SK-N-SH (cell line): Measurements from ENCODE around the gene CA7. TPM values are rescaled to one million over a fixed set of nuclear protein-coding genes. Genes with fewer than 3 reads are reported as not detected.

Experiments
- CTCF ChIA-PET: fragments of 300-600, 350-600 bp; formaldehyde crosslinking; extraction: SDS; loops from one replicate; lab custom pipeline; 2021; lab: Yijun Ruan, JAX
- POLR2A ChIA-PET: fragments of 350-600 bp; sonication (Branson Sonifier 250); formaldehyde crosslinking; extraction: SDS; loops from one replicate; lab custom pipeline; 2020; ENCODE audit warnings: antibody characterized with exemption, inconsistent platforms; lab: Yijun Ruan, JAX
- DNase-seq: peaks from one replicate; pipeline ENCODE4 v3.0.0; 2012
- H2AFZ ChIP-seq: fragments of 200-600 bp; sonication (generic); 2 replicates; pipeline ENCODE4 v1.8.1; 2016; ENCODE audit warnings: antibody characterized with exemption, mild to moderate bottlenecking, low read depth
- H3F3A ChIP-seq: fragments of 200-600 bp; sonication (generic); replicated peaks from 2 replicates; pipeline ENCODE3; 2016; ENCODE audit warnings: antibody characterized with exemption, mild to moderate bottlenecking; ENCODE audit not compliant: insufficient read depth
- H3K27ac ChIP-seq, 2 experiments: fragments of 200-500 bp in 1 of 2; fragments of 200-600 bp in 1 of 2; sonication (Bioruptor generic) in 1 of 2; sonication (generic), shearing (Covaris generic) in 1 of 2; 2 replicates each; pipeline versions ENCODE4 v1.5.1 to v1.6.1; 2014 to 2016; ENCODE audit warnings: low read depth in 2 of 2, inconsistent platforms in 1 of 2, low read length in 1 of 2, mild to moderate bottlenecking in 1 of 2, mixed read lengths in 1 of 2
- H3K27me3 ChIP-seq: fragments of 200-600 bp; sonication (generic), shearing (Covaris generic); 2 replicates; pipeline ENCODE4 v1.6.1; 2016; ENCODE audit warnings: mixed run types; ENCODE audit not compliant: insufficient read depth
- H3K36me3 ChIP-seq, 2 experiments: fragments of 200-500 bp in 1 of 2; fragments of 200-600 bp in 1 of 2; sonication (Bioruptor generic) in 1 of 2; sonication (generic) in 1 of 2; replicated peaks in 1 of 2; 2 replicates each; pipeline versions ENCODE3 to v1.5.1; 2014 to 2016; ENCODE audit warnings: low read length in 1 of 2, mild to moderate bottlenecking in 1 of 2; ENCODE audit not compliant: insufficient read depth in 2 of 2, control insufficient read depth in 1 of 2
- H3K4me1 ChIP-seq, 2 experiments: fragments of 200-500 bp in 1 of 2; fragments of 200-600 bp in 1 of 2; sonication (Bioruptor generic) in 1 of 2; sonication (generic), shearing (Covaris generic) in 1 of 2; 2 replicates each; pipeline versions ENCODE4 v1.5.1 to v1.6.1; 2014 to 2016; ENCODE audit warnings: low read depth in 1 of 2, low read length in 1 of 2, mixed run types in 1 of 2; ENCODE audit not compliant: insufficient read depth in 2 of 2, control insufficient read depth in 1 of 2
- H3K4me2 ChIP-seq: fragments of 200-600 bp; sonication (generic), shearing (Covaris generic); 2 replicates; pipeline ENCODE4 v1.6.1; 2017; ENCODE audit warnings: mixed run types
- H3K4me3 ChIP-seq, 2 experiments: fragments of 200-500 bp in 1 of 2; fragments of 200-600 bp in 1 of 2; sonication (Bioruptor generic) in 1 of 2; sonication (generic), shearing (Covaris generic) in 1 of 2; 2 replicates each; pipeline versions ENCODE4 v1.5.1 to v1.8.1; 2014 to 2016; ENCODE audit warnings: low read depth in 2 of 2, inconsistent platforms in 1 of 2, low read length in 1 of 2, mild to moderate bottlenecking in 1 of 2, mixed read lengths in 1 of 2, moderate library complexity in 1 of 2
- H3K79me2 ChIP-seq: fragments of 200-600 bp; sonication (generic); 2 replicates; pipeline ENCODE4 v1.8.1; 2017; ENCODE audit warnings: mild to moderate bottlenecking; ENCODE audit not compliant: insufficient read depth
- H3K9ac ChIP-seq: fragments of 200-600 bp; sonication (generic); 2 replicates; pipeline ENCODE4 v1.6.1; 2017; ENCODE audit warnings: mixed run types
- H3K9me2 ChIP-seq: fragments of 200-600 bp; sonication (generic); 2 replicates; pipeline ENCODE4 v1.6.1; 2017; ENCODE audit warnings: mixed run types
- H3K9me3 ChIP-seq: fragments of 200-600 bp; sonication (generic); 2 replicates; pipeline ENCODE4 v1.6.1; 2017; ENCODE audit warnings: mixed run types, mild to moderate bottlenecking, moderate library complexity
- H4K20me1 ChIP-seq: fragments of 200-600 bp; sonication (generic); 2 replicates; pipeline ENCODE4 v1.6.1; 2017; ENCODE audit warnings: mild to moderate bottlenecking, mixed run types; ENCODE audit not compliant: insufficient read depth
- CHD2 ChIP-seq: fragments of 150-350 bp; IDR thresholded peaks from 2 replicates; pipeline ENCODE4 v1.6.1; 2018; ENCODE audit warnings: low read length; ENCODE audit not compliant: partially characterized antibody
- ELF1 ChIP-seq: IDR thresholded peaks from 2 replicates; pipeline ENCODE4 v1.4.0; 2012
- EZH2phosphoT487 ChIP-seq: fragments of 200-600 bp; sonication (generic); IDR thresholded peaks from 2 replicates; pipeline ENCODE4 v1.6.1; 2017; ENCODE audit warnings: low read depth, mixed run types, mild to moderate bottlenecking, antibody characterized with exemption, moderate library complexity, borderline replicate concordance
- FOSL2 ChIP-seq: IDR thresholded peaks from 2 replicates; pipeline ENCODE4 v1.4.0; 2012; ENCODE audit warnings: low read depth, mild to moderate bottlenecking, moderate library complexity, borderline replicate concordance
- FOXJ3 ChIP-seq: sonication (generic); formaldehyde crosslinking; IDR thresholded peaks from 2 replicates; pipeline ENCODE4 v1.5.1; 2020; ENCODE audit warnings: mild to moderate bottlenecking, missing genetic modification reagents
- FOXM1 ChIP-seq: IDR thresholded peaks from 2 replicates; pipeline ENCODE4 v1.4.0; 2012; ENCODE audit warnings: low read depth, mild to moderate bottlenecking
- GABPA ChIP-seq: IDR thresholded peaks from 2 replicates; pipeline ENCODE4 v1.4.0; 2012; ENCODE audit warnings: low read depth, mild to moderate bottlenecking
- MXI1 ChIP-seq: IDR thresholded peaks from 2 replicates; pipeline ENCODE4 v1.6.1; 2012; ENCODE audit warnings: mild to moderate bottlenecking, low read depth, low read length, improper control_type of control experiment
- NFIC ChIP-seq: IDR thresholded peaks from 2 replicates; pipeline ENCODE4 v1.4.0; 2012; ENCODE audit warnings: borderline replicate concordance
- NRF1 ChIP-seq: IDR thresholded peaks from 2 replicates; pipeline ENCODE4 v1.6.1; 2012; ENCODE audit warnings: low read depth, mild to moderate bottlenecking, low read length
- RAD21 ChIP-seq: IDR thresholded peaks from 2 replicates; pipeline ENCODE4 v1.6.1; 2012; ENCODE audit warnings: mild to moderate bottlenecking, low read length
- RCOR1 ChIP-seq: fragments of 150-350 bp; IDR thresholded peaks from 2 replicates; pipeline ENCODE4 v1.6.1; 2017; ENCODE audit warnings: antibody characterized with exemption, low read length
- RFX5 ChIP-seq: IDR thresholded peaks from 2 replicates; pipeline ENCODE4 v1.6.1; 2012; ENCODE audit warnings: mild to moderate bottlenecking, improper control_type of control experiment, low read length
- SIN3A ChIP-seq: IDR thresholded peaks from 2 replicates; pipeline ENCODE4 v1.6.1; 2012; ENCODE audit warnings: low read depth, mild to moderate bottlenecking, low read length, moderate library complexity, borderline replicate concordance
- SMC3 ChIP-seq: IDR thresholded peaks from 2 replicates; pipeline ENCODE4 v1.6.1; 2012; ENCODE audit warnings: low read depth, low read length, improper control_type of control experiment
- TAF1 ChIP-seq: IDR thresholded peaks from 2 replicates; pipeline ENCODE4 v1.6.1; 2012; ENCODE audit warnings: low read depth, mild to moderate bottlenecking, low read length, moderate library complexity, borderline replicate concordance
- YY1 ChIP-seq: IDR thresholded peaks from 2 replicates; pipeline ENCODE4 v1.4.0; 2012; ENCODE audit warnings: low read depth, mild to moderate bottlenecking
- WGBS: methylation state at CpG from one replicate; pipeline ENCODE4 v1.1.6; 2017; ENCODE audit warnings: low lambda C conversion rate; 5-methylcytosine and 5-hydroxymethylcytosine counted together
- polyA plus RNA-seq, 3 experiments: library from polyadenylated mRNA; depleted of rRNA; stranded (reverse); fragments of >200 nt; gene quantifications; 2 replicates each; pipeline ENCODE4 v1.2.3, GENCODE V29; 2012
- TF ChIP-seq, protein P1 (sequence below): IDR thresholded peaks from 2 replicates; pipeline ENCODE4; 2012
- TF ChIP-seq, protein P2 (sequence below): IDR thresholded peaks from 2 replicates; pipeline ENCODE4 v1.6.1; 2012; ENCODE audit warnings: mild to moderate bottlenecking, low read depth, low read length, moderate library complexity
- TF ChIP-seq, protein P3 (sequence below): IDR thresholded peaks from 2 replicates; pipeline ENCODE4 v1.4.0; 2012; ENCODE audit warnings: low read depth

CA7 gene
- polyA plus RNA-seq, 1 of the 3 experiments (the other 2 are of a cell fraction), result 0.12 TPM

DNA sequence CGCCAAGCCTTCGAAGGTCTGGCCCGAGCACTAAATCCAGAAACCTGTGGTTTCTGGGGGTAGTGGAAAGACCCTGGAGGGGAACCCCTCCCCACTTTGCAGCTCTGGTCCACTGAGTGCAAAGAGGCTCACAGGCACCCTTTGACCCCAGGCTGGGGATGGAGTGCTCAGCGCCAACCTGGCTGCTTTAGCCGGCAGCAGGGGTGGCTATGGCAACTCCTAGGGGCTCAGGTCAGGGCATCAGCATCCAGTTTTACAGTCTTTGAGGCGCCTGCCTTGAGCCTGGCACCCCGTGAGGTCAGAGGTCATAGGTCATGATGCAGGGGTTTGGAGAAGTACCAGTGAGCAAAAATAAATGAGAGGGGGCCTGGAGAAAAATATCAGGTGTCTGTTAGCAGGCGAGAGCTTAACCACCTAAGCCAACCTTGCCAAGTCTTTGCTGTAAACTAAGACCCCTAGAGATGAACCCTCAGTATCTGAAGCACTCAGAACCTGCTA is 17.9 kb downstream of the CA7 start:
- no peaks in the 10 kb centered on the region for H3K9me2 ChIP-seq
- H3K9me3 ChIP-seq, result no peaks in the 10 kb centered on the region
- DNase-seq, result no peak
- POLR2A ChIA-PET, result no interaction called here
- no peaks in the 10 kb centered on the region for H3K27me3 ChIP-seq
- CTCF ChIA-PET, result interaction anchor here (0.7 to 5.6 kb wide), 7 partner anchors 9 to 213 kb away, joined by 3 to 26 read pairs (median 3); partner anchors contain the start of gene NAE1
- H3K36me3 ChIP-seq, result no peaks in the 10 kb centered on the region
- peaks cover 7 to 12% of the 10 kb centered on the region in 2 experiments; a peak in 2 of 4 replicates for H3K4me1 ChIP-seq
- H2AFZ ChIP-seq, result no peak overlapping the region
- H3F3A ChIP-seq, result peaks cover 8% of the 10 kb centered on the region
- H3K4me3 ChIP-seq, result no peak overlapping the region
- WGBS, result 87% methylated on average over 8 of the region's 8 CpGs
- no peak overlapping the region for H3K27ac ChIP-seq
- H3K79me2 ChIP-seq, result no peaks in the 10 kb centered on the region
- H3K4me2 ChIP-seq, result no peak overlapping the region
- no peak overlapping the region for H3K9ac ChIP-seq
- H4K20me1 ChIP-seq, result no peaks in the 10 kb centered on the region
- TF ChIP-seq EZH2phosphoT487, result no peak
- TF ChIP-seq, protein P1, sequence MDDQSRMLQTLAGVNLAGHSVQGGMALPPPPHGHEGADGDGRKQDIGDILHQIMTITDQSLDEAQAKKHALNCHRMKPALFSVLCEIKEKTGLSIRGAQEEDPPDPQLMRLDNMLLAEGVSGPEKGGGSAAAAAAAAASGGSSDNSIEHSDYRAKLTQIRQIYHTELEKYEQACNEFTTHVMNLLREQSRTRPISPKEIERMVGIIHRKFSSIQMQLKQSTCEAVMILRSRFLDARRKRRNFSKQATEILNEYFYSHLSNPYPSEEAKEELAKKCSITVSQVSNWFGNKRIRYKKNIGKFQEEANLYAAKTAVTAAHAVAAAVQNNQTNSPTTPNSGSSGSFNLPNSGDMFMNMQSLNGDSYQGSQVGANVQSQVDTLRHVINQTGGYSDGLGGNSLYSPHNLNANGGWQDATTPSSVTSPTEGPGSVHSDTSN, result no peak
- TF ChIP-seq YY1, result no peak
- TF ChIP-seq FOXM1, result no peak
- no peak for TF ChIP-seq MXI1
- TF ChIP-seq, protein P2, sequence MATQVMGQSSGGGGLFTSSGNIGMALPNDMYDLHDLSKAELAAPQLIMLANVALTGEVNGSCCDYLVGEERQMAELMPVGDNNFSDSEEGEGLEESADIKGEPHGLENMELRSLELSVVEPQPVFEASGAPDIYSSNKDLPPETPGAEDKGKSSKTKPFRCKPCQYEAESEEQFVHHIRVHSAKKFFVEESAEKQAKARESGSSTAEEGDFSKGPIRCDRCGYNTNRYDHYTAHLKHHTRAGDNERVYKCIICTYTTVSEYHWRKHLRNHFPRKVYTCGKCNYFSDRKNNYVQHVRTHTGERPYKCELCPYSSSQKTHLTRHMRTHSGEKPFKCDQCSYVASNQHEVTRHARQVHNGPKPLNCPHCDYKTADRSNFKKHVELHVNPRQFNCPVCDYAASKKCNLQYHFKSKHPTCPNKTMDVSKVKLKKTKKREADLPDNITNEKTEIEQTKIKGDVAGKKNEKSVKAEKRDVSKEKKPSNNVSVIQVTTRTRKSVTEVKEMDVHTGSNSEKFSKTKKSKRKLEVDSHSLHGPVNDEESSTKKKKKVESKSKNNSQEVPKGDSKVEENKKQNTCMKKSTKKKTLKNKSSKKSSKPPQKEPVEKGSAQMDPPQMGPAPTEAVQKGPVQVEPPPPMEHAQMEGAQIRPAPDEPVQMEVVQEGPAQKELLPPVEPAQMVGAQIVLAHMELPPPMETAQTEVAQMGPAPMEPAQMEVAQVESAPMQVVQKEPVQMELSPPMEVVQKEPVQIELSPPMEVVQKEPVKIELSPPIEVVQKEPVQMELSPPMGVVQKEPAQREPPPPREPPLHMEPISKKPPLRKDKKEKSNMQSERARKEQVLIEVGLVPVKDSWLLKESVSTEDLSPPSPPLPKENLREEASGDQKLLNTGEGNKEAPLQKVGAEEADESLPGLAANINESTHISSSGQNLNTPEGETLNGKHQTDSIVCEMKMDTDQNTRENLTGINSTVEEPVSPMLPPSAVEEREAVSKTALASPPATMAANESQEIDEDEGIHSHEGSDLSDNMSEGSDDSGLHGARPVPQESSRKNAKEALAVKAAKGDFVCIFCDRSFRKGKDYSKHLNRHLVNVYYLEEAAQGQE, result no peak
- TF ChIP-seq CHD2, result no peak
- no peak for TF ChIP-seq SIN3A
- no peak for TF ChIP-seq FOXJ3 (CRISPR knock-in tag)
- no peak for TF ChIP-seq GABPA
- no peak for TF ChIP-seq ELF1
- TF ChIP-seq, protein P3, sequence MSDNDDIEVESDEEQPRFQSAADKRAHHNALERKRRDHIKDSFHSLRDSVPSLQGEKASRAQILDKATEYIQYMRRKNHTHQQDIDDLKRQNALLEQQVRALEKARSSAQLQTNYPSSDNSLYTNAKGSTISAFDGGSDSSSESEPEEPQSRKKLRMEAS, result no peak
- no peak for TF ChIP-seq RAD21
- no peak for TF ChIP-seq SMC3
- no peak for TF ChIP-seq FOSL2
- TF ChIP-seq NFIC, result no peak
- TF ChIP-seq RFX5, result no peak
- TF ChIP-seq TAF1, result no peak
- no peak for TF ChIP-seq NRF1
- no peak for TF ChIP-seq RCOR1
- TF ChIP-seq, all 33 proteins: peak for 0
